Fibroblast of peridontal ligament (primary cell): ENCODE results near the gene HSP90AB1.

Experiments used
- DNase-seq: peaks from one replicate; pipeline ENCODE4 v3.0.0-alpha.2; 2010; ENCODE audit errors: extremely low read depth

HSP90AB1 gene

DNA sequence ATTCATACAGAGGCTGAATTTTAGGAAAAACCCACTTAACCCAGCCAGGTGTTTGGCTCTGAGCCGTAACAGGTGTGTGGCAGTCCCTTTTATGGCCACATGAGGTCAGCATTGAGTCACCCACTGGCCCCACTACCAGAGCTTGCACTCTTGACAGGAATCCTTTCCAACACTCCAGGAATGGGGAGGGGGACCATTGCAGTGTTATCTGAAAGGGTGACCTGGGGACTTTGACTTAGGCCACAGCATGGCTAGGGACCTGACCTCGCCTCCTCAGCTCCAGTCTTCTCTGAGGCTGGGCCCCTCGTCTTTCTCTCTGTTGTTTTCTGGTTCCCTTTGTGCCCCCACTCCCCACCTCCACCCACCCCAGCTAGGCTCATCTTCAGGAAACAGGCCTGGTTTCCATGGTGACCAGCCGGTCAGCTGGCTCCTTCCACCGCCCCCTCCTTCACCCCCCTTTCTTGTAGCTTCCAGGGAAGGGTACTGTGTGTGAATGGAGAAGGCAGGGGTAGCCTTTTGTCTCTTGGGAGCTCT lies 21.3 kb downstream of the HSP90AB1 start:
- DNase-seq: peak; percentile 40

DNA sequence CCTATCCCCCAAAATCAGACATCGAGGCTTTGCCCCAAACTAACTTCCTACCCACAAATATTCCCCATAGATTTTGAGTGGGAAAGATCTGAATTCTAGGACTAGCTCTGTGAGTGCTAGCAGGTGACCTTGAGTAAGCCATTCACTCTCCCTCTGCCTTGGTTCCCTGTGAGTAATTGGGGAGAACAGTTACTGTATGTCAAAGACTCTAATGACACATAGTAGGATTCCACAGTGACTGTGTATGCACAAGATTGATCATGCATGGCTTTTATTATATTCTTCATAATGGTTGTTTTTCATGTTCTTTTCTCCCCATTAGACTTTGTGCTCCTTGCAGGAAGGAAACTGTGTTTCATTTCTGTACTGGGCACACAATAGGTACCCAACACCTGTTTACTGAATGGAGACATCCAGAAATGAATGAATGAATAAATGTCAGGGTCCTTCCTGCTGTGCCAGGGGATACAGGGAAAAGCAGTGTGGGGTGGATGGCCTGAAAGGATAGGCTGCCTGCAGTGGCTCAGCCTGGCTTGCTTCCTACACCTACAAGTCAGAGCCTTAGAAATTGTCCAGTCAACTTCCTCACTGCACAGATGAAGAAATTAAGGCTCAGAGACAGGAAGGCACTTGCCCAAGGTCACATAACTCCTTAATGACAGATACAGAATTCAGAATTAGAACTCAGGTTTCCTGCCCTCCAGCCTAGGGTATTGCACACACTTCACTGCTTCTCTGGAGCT lies 22.4 kb downstream of the HSP90AB1 start:
- DNase-seq: no peak

DNA sequence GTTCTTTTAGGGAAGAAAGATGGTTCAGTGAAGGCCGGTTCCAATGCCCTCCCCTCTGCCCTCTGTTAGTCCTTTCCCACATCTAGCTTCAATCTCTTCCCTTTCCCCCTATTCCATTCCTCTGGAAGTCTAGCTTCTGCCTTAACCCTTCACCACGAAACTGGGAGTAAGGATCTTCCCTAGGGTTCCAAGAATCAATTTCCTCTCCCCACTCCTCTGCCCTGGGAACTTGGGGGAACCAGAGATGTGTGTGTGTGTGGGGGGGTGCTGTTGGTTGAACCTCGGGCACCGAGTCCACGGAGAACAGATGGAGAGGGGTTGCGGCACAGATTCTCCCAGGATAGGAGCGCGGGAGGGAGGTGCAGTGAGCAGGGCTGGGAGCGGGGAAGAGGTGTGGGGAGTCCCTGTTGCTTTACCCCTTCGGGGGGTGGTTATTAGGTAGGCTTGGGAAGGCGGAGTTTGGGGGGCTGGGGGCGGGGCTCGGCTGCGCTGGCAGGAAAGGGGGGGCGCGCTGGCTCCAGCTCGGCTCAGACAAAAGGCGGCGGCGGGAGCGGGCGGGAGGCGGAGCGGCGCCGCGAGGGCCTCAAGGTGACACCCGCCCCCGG lies 23.1 kb downstream of the HSP90AB1 start, which contains the start of gene TMEM151B:
Gene TMEM151B (plus strand): TSS at position 530 of the 605 bp plus-strand sequence. CDS start 293 bp downstream, outside the sequence.
- no peak for DNase-seq

DNA sequence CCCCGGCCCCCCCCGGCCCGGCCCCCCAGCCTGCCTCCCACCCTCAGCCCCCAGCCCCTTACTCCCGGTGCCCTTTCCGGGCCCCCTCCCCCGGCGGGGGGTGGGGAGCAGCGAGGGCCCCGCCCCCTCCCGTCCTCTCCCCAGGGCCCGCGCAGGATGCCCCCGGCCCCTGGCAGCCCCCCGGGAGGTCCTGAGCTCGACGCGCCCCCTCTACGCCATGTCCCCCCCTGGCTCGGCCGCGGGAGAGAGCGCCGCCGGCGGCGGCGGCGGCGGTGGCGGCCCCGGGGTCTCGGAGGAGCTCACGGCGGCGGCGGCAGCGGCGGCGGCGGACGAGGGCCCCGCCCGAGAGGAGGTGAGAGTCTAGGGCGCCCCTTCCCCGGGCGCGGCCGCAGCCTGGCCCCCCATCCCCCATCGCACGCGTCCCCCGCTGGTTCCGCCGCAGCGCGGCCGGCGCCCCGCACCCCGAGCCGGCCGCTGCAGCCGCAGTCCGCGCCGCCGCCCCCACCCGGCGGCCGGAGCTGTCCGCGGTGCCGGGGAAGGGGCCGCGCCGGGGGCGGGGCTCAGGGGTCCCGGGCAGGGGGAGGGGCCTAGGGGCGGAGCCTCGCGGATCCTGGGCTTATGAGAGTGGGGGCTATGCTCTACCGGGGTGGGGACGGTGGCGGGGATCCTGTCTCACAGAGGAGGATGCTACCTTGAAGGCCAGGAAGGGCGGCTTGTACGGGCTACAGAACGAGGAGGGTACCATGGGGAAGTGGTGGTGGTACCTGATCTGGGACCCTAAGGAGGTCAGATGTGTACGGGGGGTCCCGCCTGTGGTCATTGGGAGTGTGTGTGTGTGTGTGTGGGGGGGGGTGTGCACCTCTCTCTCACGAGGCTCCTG lies 23.9 kb downstream of the HSP90AB1 start:
- DNase-seq: no peak

DNA sequence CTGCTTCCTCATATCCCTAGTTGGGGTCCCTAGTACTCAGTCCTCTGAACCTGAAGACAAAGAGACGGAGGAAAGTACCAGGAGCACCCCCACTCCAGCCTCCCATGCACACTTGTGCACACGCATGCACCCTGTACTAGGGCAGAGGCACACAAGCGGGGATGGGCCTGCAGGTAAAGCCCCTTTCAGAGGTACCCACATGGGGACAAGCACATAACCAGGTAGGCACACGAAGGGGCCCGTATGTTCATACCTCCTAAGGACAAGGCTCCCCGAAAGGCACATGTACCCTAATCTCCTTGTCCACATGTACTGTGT lies 24.5 kb downstream of the HSP90AB1 start:
- DNase-seq: no peak

DNA sequence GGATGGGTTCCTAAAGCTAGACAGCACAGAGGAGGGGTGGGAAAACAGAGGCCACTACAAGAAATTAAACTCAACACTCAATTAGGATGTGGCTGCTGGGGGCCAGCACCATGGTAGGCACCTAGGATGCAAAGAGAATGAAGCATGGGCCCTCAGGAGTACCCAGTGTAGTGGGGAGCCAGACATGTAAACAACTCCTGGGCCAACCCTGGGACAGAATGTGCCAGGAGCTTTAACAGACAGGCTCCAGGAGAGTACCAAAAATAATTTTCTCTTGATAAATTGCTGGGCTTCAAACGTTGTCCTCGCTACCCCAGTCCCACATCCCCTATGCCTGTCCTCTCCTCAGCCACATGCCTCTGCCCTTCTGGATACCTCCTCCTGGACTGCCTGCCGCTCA lies 25.0 kb downstream of the HSP90AB1 start:
- DNase-seq: no peak

DNA sequence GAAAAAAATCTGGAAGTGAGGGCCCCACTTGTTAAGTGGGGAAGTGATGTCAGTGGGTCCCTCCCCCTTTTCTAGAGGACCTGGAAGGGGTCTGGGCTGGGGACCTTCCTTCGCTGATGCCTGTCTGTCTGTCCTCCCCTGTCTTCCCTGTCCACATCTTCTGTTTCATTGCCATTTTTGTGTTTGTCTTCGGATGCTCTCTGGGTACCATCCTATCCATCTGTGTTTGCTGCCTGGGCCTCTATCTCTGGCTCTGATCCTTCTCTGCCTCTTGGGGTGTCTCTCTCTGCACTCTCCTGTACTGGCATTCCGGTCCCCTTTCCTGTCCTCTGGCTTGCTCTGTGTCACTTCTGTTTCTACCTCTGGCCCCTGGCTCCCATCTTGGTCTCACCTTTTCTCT lies 25.6 kb downstream of the HSP90AB1 start:
- no peak for DNase-seq

DNA sequence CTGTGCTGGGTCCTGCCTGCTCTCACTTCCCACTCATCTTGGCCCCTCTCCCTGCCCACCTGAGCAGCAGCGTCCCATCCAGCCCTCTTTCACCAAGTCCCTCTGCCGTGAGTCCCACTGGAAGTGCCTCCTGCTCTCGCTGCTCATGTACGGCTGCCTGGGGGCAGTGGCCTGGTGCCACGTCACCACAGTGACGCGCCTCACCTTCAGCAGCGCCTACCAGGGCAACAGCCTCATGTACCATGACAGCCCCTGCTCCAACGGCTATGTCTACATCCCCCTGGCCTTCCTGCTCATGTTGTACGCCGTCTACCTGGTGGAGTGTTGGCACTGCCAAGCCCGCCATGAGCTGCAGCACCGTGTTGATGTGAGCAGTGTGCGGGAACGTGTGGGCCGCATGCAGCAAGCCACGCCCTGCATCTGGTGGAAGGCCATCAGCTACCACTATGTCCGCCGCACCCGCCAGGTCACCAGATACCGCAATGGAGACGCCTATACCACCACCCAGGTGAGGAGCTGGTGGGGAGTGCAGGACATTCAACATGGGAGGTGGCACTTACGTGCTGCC lies 26.2 kb downstream of the HSP90AB1 start:
- no peak for DNase-seq

DNA sequence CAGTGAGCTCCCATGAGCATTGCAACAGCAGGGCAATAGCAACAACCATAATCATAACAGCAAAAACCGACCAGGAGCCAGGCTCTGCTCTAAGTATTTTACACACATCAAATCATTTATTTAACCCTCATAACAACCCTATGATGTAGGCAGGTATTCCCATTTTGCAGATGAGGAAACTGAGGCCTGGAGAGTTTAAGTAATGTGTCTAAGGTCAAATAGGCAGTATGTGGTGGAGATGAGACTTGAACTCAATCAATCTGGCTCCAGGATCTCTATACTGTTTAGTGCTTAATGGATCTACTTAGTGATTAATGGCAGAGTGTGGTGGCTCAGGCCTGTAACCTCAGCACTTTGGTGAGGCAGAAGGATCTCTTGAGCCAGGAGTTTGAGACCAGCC lies 26.7 kb downstream of the HSP90AB1 start:
- no peak for DNase-seq

DNA sequence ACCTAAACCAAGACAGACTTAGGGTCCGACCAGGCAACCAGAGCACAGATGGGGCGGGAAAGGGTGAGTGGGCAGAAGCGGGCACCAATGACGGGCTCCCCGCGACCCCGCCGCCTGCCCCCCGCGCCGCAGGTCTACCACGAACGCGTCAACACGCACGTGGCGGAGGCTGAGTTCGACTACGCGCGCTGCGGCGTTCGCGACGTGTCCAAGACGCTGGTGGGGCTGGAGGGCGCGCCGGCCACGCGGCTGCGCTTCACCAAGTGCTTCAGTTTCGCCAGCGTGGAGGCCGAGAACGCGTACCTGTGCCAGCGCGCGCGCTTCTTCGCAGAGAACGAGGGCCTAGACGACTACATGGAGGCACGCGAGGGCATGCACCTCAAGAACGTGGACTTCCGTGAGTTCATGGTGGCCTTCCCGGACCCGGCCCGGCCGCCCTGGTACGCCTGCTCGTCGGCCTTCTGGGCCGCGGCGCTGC lies 28.4 kb downstream of the HSP90AB1 start:
- DNase-seq: no peak

DNA sequence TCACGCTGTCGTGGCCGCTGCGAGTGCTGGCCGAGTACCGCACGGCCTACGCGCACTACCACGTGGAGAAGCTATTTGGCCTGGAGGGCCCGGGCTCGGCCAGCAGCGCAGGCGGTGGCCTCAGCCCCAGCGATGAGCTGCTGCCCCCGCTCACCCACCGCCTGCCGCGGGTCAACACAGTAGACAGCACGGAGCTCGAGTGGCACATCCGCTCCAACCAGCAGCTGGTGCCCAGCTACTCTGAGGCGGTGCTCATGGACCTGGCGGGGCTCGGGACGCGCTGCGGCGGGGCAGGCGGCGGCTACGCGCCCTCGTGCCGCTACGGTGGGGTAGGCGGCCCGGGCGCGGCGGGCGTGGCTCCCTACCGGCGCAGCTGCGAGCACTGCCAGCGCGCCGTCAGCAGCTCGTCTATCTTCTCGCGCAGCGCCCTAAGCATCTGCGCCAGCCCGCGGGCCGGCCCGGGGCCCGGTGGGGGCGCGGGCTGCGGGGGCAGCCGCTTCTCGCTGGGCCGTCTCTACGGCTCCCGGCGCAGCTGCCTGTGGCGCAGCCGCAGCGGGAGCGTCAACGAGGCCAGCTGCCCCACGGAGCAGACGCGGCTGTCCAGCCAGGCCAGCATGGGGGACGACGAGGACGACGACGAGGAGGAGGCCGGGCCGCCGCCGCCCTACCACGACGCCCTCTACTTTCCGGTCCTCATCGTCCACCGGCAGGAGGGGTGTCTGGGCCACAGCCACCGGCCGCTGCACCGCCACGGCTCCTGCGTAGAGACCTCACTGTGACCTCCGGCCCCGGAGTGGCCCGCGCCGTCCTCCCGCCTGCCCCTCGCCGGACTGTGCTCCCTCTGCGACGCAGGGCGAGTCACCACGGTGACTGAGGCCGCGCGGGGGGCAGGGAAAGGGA lies 29.1 kb downstream of the HSP90AB1 start:
- DNase-seq: no peak

DNA sequence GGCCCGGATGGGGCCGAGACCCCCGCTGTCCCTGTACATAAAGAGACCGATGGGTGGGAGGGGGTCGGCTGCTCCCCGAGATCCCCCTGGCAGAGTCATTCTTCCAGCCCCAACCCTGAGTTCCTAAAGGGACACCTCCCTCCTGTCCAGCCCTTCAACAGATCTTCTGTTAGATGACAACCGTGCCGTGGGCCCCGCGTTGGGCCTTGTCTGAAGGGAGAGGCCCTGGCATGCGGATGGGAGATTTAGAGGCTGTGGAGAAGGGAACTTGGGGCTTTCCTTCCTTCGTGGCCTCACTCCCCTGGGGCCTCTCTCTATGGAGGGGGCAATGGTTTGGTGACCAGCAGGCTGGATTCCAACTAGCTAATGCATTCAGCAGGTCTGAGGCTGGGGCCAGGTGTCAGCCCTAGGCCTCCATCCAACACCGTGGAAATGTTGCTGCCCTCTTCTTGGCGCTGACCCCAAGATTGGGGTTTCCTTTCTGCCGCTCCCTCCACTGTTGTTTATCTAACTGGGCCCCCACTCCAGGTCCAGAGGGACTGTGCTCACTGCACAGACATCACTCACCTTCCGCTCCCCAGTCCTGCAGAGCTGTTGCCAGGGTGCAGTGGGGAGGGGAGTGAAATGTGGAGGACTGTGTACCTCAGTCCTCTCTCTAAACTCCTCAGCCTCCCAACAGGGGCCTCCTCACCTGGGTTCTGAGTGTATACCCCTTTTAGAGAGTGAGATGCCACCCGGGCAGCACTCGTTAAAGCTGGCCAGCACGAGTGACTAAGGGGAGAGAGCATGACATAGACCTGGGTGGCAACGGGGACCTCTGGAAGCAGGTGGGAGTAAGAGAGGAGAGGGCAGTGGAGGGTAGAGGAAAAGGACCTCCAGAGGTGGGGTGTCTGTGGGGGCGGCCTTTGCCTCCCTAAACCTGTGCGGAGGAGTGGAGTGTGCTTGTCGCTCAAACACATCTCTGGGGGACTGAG lies 30.1 kb downstream of the HSP90AB1 start:
- DNase-seq: no peak

DNA sequence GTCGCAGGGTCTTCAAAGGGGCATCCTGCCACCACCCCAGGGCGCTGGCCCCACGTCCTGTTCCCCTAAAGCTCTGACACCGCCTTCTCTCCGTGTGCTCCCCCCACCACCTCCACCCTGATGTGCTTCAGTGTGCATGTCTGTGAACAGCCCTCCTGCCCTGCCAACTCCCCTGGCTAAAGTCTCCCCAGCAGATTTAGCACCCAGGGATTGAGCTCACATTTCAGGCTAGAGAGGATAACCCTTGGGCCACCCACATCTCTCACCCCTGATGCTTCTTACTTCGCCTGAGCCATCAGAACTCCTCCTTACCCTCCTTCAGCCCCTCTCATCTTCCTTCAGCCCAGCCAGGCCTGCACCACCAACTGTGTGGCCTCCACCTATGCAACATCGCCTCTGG lies 30.9 kb downstream of the HSP90AB1 start:
- DNase-seq: no peak

DNA sequence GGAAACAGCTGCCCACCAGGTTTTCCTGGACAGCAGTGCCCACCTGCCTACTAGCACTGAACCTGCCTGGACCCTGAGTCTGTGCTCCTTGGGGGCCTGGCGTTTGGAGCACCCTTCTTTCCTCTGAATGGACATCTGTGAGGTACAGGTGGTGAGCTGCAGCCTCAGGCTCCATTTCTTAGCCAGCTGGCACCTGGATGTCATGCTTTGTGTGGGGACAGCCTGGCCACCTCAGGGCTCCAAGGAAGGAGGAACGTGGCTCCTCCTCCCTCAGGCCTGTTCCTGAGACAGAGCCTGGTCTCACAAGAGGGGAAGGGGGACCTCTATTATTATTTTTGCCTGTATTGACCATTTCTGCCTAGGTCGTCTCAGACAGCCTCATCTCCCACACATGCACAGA lies 31.4 kb downstream of the HSP90AB1 start:
- DNase-seq: no peak

DNA sequence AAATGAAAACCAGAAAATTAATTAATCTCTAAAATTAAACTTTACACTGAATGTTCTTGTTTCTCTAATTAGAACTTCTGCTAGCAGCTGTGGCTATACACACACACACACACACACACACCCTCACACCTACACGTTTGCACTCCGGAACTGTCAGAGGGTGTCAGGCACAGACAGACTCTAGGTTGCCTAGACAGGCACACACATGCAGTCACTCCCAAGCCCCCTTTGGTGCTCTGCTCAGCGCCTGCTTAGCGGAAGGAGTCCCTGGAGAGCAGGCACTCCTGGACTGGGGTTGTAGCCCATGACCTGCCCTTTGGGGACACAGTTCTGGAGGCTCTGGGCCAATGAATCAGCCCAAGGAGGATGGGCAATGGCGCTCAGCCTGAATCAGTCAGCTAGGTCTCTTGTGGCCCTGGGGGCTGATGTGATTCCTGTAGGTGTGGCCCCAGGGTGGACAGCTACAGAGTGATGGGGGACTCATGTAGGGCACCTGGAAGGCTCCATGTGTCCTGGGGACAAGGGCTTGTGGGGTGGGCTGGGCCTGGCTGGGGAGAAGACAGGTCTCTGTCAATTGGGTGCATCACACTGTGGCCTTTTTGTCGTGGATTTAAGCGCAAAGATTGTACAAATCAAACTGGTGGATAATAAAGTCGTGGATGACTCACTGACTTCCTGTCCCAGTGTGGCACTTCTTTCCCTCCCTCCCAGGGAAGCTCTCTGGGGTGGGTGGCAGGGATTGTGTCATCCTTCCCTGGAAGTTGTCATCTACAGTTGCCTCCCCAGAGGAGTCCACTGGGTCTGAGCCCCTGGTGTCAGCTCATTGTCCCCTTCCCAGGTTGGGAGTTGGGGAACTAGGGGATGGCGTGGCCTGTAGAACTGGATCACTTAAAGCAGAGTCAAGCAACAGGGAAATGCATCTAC lies 32.1 kb downstream of the HSP90AB1 start:
- no peak for DNase-seq

DNA sequence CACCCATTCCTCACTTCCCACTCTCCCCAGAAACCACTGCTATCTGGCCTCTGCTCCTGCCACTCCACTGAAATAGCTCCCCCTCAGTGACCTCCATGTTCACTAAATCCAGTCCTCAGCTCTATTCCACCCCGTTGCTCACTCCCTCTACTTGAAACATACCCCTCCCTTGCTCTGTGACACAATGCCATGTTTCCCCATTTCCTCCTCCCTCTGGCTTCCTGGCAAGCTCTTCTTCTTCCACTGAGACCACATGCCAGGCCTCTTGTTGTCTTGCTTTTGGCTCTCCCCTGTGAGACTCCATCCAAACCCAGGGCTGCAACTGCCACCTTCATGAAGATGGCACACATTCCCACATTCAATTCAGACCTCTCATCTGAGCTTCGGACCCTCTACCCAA lies 37.2 kb downstream of the HSP90AB1 start:
- no peak for DNase-seq

DNA sequence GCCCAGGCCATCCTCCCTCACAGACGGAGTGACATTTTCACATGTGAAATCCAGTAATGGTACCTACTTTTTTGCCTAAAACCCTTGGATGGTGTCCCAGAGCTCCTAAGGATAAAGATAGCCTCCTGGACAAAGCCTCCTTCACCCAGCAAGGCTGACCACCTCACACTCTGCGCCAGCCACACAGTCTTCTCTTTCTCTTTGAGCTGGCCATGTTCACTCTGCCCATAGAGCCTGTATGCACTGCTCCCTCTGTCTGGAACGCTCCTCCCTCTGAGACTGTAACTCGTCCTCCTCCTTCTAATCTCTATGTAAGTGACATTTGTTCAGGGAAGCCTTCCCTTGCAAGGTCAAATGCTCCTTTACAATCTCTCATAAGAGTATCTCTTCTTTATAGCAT lies 38.0 kb downstream of the HSP90AB1 start:
- DNase-seq: no peak

DNA sequence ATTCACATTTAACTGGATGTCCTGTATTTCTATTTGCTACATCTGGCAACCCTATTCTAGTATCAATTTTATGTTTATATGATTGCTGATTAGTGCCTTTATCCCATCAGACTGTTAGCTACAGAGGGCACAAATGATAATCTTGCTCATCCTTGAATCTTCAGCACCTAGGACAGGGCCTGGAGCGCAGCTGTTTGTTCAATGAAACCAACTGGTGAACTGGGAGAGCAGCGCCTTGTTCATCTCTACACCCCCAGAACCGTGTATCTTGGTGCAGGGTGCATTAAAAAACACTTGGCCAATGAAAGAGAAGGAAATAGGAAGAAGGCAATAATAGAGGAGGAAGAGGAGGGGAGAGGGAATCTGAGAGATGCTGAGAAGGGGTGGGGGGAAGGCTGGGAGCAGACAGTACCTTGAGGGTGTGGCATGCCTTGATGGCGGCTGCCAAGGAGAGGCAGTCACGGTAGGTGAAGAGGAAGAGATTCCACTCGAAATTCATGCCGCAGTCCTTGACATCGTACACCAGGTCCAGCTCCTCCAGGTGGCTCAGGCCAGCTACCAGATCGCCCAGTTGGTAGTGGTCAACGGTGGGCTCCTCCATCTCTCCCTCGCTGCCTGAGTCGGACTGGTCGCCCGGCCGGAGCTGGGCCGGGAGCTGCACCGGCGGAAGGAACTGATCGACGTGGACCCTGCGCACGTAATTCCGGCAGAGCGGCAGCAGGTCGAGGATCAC lies 38.8 kb downstream of the HSP90AB1 start:
- peak; percentile 24 for DNase-seq
